Right renal pelvis (tissue), 4 donors: Measurements from ENCODE around the gene CYP46A1. TPM values are rescaled to one million over a fixed set of nuclear protein-coding genes. Genes with fewer than 3 reads are reported as not detected.

Source experiments
- DNase-seq, 4 donors: peaks; one replicate each; pipeline ENCODE4 v3.0.0-alpha.2; 2013; ENCODE audit warnings: low read depth in 4 of 4, low spot score in 3 of 4, missing footprints in 1 of 4
- polyA plus RNA-seq, 4 donors: library from polyadenylated mRNA; unstranded; fragments of 120-200 nt; gene quantifications; one replicate each; pipeline ENCODE4 v1.2.1, GENCODE V29; 2013; ENCODE audit not compliant: insufficient read length in 4 of 4

CYP46A1 gene
- polyA plus RNA-seq, 4 donors, result 1.5 to 2.2 (median 1.7) TPM

- no peak for DNase-seq
Measured at GRCh38 chr14:99672506-99673304, 11.4 kb upstream of the CYP46A1 start.

- no peak for DNase-seq
Measured at GRCh38 chr14:99673305-99674063, 10.6 kb upstream of the CYP46A1 start.

- DNase-seq, result no peak
Measured at GRCh38 chr14:99674064-99674650, 9.9 kb upstream of the CYP46A1 start.

DNA sequence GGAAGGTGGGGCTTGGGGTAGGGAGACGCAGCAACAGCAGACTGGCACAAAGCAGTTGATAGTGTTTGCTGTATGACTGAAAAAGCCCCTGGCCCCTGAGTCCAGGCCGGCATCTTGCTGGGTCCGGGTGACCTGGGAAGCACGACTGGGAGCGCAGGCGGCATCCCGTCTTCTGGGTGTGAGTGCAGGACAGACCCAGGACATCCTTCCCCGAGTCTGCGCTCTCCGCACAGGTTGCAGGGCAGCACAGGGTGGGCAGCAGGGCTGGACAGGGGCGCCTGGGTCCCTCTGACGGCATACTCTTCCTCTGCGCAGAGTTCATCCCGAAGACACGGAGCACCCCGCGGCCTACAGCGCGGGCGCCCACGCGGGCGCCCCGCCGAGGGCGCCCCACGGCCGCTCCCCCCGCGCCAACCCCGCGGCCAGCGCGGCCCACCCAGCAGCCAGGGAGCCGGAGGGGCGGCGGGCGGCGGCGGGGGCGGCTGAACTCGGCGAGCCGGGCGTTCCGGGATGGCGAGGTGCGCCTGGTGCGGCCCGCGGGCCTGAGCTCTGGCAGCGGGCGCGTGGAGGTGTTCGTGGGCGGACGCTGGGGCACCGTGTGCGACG lies 9.2 kb upstream of the CYP46A1 start:
- DNase-seq, result no peak

DNA sequence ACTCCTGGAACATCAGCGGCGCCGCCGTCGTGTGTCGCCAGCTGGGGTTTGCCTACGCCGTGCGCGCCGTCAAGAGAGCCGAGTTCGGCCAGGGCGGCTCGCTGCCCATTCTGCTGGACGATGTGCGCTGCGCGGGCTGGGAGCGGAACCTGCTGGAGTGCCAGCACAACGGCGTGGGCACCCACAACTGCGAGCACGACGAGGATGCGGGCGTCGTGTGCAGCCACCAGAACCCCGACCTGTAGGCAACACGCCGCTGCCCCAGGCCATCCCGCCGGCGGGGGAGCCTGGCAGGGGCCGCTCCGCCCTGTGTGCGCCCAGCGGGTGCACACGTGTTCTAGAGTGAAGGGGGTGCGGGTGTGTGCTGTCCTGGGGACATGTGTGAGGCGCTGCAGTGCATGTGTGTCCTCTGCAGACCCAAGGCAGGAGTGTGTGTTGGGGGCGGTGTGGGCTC lies 8.7 kb upstream of the CYP46A1 start:
- DNase-seq, result no peak

- DNase-seq, result no peak
Measured at GRCh38 chr14:99675951-99676350, 8.1 kb upstream of the CYP46A1 start.

GRCh38 chr14:99676657-99677056 lies 7.4 kb upstream of the CYP46A1 start:
- DNase-seq, result no peak

DNA sequence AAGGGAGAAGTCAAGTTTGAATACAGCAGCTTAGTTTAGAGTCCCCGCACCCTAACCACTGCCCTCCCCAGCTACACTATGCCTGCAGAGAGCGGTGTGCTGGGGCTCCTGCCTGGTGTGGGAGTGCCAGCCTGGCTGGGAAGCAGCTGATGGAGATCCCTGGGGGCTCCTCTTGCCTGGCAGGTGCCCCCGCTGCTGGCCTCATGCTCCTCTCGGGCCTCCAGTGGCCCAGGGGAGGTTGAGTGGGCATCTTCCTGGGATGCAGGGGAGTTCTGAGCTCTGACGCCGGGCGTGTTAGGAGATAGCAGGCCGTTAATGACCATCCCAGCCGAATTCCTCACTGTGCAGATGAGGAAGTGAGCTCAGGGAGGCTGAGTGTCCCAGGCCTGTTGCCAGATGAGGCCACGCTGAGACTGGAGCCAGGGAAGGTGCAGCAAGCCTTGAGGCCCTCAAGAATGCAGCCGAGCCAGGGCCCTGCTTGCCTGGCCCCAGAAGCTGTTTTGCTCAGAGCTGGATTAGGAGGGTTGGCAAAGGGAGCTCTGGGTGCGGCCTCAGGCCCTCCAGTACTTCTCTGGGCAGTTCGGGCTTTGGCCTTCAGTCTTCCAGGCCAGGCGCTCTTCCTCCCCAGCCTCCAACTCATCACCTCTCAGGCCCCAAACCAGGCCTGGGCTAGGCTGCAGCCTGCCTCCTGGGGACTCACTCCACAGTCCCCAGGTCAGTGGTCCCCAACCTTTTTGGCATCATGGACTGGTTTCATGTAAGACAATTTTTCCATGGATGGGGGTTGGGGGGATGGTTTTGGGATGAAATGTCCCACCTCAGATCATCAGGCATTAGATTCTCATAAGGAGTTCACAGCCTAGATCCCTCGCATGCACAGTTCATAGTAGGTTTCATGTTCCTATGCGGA lies 6.6 kb upstream of the CYP46A1 start:
- DNase-seq, result no peak

- no peak for DNase-seq
Measured at GRCh38 chr14:99678198-99678597, 5.9 kb upstream of the CYP46A1 start.

- no peak for DNase-seq
Measured at GRCh38 chr14:99679111-99679510, 5.0 kb upstream of the CYP46A1 start.

- no peak for DNase-seq
Measured at GRCh38 chr14:99679543-99679942, 4.6 kb upstream of the CYP46A1 start.

DNA sequence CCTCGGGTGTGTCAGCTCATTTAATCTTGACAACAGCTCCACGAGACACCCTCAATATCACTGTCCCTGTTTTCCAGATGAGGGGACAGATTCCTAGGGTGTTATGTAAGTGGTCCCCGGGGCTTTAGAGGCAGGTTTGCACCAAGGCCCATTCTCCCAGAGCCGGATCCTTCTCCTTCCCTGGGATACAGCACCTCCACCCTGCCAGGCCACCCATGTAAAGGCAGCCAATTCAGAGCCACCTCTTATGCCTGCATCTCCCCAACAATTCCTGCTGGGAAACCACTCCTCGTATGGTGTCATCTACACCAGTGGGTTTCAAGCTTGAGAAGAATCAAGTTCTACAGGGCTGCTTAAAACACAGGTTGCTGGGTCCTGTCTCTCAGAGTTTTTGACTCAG lies 4.1 kb upstream of the CYP46A1 start:
- no peak for DNase-seq

GRCh38 chr14:99681101-99681831 lies 2.8 kb upstream of the CYP46A1 start:
- no peak for DNase-seq

GRCh38 chr14:99681832-99682148 lies 2.3 kb upstream of the CYP46A1 start:
- no peak for DNase-seq

DNA sequence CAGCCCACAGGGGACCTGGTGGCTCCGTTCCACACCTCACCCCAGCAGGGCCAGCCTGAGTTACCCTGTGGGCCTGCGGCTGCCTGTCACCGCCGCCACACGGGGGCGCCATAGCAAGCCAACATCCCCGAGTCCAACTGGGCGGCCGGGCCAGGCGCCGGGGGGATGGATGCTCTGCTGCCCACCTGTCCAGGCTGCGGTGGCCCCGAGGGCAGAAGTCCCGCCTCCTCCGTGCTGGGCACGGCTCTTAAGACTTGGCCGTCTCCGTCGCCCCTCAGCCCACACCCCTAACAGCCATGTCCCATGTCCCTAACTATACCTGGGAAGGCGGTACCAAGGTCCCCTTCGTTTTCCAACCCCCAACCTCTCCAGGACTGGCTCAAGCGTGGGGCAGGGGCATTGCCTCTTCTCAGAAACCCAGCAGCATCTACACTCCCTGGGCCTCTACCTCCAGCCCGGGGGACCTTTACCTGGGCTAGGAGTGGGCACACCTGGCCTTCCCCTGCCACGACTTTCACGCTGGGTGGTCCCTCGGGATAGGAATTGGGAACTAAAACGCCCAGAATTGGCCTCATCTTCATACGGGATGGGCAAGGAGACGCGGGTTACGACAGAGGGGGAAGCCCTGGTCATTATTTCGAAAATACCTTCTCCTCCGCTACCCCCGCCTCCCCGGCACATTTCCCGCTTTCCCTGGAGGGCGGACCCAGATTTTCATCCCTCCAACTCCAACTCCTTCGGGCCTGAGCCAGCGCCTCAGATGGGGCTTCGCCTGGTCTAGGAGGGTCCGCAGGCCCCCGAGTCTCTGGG lies 1.1 kb upstream of the CYP46A1 start:
- peak; percentile 58 to 82 (median 62) for DNase-seq

DNA sequence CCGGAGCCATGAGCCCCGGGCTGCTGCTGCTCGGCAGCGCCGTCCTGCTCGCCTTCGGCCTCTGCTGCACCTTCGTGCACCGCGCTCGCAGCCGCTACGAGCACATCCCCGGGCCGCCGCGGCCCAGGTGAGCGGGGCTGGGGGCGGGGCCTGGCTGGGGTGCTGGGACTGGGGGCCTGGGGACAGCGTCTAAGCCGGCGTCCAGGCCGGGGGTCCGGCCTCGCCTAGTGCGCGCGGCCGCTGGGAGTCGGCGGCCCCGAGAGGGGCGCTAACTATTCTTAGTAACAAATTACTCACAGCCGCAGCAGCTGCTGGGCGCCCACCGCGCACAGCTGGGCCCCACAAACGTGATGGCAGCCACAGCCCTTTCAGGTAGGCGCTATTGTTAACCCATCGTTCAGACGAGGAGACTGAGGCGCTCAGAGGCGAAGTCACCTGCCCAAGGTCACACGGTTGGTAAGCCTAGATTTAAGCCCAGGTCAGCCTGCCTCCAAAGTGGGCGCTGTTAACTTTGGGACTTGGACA lies 374 bp downstream of the CYP46A1 start:
- no peak for DNase-seq

GRCh38 chr14:99685151-99685591 lies 1.1 kb downstream of the CYP46A1 start:
- no peak for DNase-seq

GRCh38 chr14:99685596-99685995 lies 1.5 kb downstream of the CYP46A1 start:
- DNase-seq, result no peak
